ENCODE measurements around the gene TAF1B. TPM values are rescaled to one million over a fixed set of nuclear protein-coding genes. Genes with fewer than 3 reads are reported as not detected.
A peak's percentile ranks its signal among the peaks of the same experiment; 100 is the strongest.

TAF1B gene
- total RNA-seq, 1 donor from 2014 or later: 35.7 TPM

- H3K27ac Mint-ChIP-seq (ENCODE audit: unreplicated experiment): peak overlapping the region; percentile 85
- no peaks in the 10 kb centered on the region for H3K9me3 Mint-ChIP-seq
- DNase-seq (ENCODE audit: low read depth, low spot score): no peak
- peaks cover 28% of the 10 kb centered on the region for H3K4me1 Mint-ChIP-seq
- H3K4me3 Mint-ChIP-seq: peak overlapping the region; percentile 23
- TF ChIP-seq, protein P1, sequence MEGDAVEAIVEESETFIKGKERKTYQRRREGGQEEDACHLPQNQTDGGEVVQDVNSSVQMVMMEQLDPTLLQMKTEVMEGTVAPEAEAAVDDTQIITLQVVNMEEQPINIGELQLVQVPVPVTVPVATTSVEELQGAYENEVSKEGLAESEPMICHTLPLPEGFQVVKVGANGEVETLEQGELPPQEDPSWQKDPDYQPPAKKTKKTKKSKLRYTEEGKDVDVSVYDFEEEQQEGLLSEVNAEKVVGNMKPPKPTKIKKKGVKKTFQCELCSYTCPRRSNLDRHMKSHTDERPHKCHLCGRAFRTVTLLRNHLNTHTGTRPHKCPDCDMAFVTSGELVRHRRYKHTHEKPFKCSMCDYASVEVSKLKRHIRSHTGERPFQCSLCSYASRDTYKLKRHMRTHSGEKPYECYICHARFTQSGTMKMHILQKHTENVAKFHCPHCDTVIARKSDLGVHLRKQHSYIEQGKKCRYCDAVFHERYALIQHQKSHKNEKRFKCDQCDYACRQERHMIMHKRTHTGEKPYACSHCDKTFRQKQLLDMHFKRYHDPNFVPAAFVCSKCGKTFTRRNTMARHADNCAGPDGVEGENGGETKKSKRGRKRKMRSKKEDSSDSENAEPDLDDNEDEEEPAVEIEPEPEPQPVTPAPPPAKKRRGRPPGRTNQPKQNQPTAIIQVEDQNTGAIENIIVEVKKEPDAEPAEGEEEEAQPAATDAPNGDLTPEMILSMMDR (conservative IDR thresholded peaks at IDR 0.05): no peak
- H3K27me3 Mint-ChIP-seq (ENCODE audit: low read depth): peaks cover 6% of the 10 kb centered on the region
- H3K36me3 Mint-ChIP-seq (ENCODE audit: low read depth): peaks cover 4% of the 10 kb centered on the region
These were observed 96.6 kb downstream of the TAF1B start for GRCh38 chr2:9939587-9940485.

GRCh38 chr2:9941196-9941995, 98.1 kb downstream of the TAF1B start:
- Mint-ChIP-seq H3K36me3 (ENCODE audit: low read depth) (no peaks in the 10 kb centered on the region), H3K27me3 (ENCODE audit: low read depth) (peaks cover 13% of the 10 kb centered on the region), H3K4me3 (no peak overlapping the region), H3K9me3 (no peaks in the 10 kb centered on the region), H3K4me1 (peaks cover 28% of the 10 kb centered on the region), H3K27ac (ENCODE audit: unreplicated experiment) (no peak overlapping the region)
- DNase-seq (ENCODE audit: low read depth, low spot score): no peak
- TF ChIP-seq, protein P1 (conservative IDR thresholded peaks at IDR 0.05): no peak

DNA sequence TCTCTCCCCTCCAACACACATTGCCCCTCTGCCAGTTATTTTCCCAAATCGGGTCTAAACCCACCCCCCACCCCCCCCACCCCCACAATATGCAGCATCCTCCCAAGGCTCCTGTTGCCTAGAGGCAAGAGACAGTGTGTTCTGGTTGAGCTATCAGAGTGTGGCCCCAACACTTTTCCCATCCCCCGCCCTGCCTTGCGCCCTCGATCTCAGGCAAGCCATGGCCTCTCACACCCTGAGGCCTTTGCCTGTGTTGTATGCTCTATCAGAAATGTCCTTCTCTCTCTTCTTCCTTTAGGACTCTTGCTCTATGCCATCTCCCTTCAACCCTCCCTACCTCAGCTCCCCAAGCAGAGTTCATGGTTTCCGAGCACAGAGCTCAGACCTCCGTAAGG, 98.7 kb downstream of the TAF1B start:
- H3K27me3 Mint-ChIP-seq (ENCODE audit: low read depth): peaks cover 17% of the 10 kb centered on the region
- H3K36me3 Mint-ChIP-seq (ENCODE audit: low read depth): no peaks in the 10 kb centered on the region
- H3K27ac Mint-ChIP-seq (ENCODE audit: unreplicated experiment): no peak overlapping the region
- TF ChIP-seq, protein P1 (conservative IDR thresholded peaks at IDR 0.05): no peak
- no peak for DNase-seq (ENCODE audit: low read depth, low spot score)
- H3K9me3 Mint-ChIP-seq: no peaks in the 10 kb centered on the region
- peaks cover 28% of the 10 kb centered on the region for H3K4me1 Mint-ChIP-seq
- no peak overlapping the region for H3K4me3 Mint-ChIP-seq

DNA sequence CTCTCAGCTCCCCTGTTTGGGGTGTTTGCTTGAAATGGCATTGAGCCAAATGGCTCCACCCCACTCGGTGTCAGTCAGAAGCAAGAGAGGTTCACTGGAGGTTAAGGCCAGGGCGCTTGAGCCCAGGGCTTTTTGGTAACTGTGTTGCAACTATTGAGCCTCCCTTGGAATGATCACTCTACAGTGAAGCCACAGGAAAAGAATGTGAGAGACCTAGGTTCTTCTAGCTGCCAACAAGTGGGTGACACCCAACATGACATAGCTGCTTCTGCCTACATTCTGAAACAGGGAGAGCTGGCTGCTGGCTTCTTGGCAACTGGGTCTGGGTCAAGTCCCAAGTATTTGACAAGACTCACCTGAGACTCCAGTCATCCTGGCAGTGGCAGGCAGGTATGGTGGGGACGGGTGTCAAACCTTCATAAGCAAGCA, 101.1 kb downstream of the TAF1B start:
- Mint-ChIP-seq H3K4me3 (no peak overlapping the region), H3K36me3 (ENCODE audit: low read depth) (no peaks in the 10 kb centered on the region), H3K4me1 (peaks cover 26% of the 10 kb centered on the region)

GRCh38 chr2:9945596-9945995, 102.3 kb downstream of the TAF1B start:
- peaks cover 16% of the 10 kb centered on the region for H3K4me1 Mint-ChIP-seq
- peaks cover 43% of the 10 kb centered on the region for H3K27me3 Mint-ChIP-seq (ENCODE audit: low read depth)
- no peaks in the 10 kb centered on the region for H3K36me3 Mint-ChIP-seq (ENCODE audit: low read depth)
- no peaks in the 10 kb centered on the region for H3K9me3 Mint-ChIP-seq
- H3K4me3 Mint-ChIP-seq: peak overlapping the region; percentile 23
- TF ChIP-seq, protein P1 (conservative IDR thresholded peaks at IDR 0.05): no peak
- DNase-seq (ENCODE audit: low read depth, low spot score): no peak
- H3K27ac Mint-ChIP-seq (ENCODE audit: unreplicated experiment): no peak overlapping the region

More for the DNA sequence above, 101.1 kb downstream of the TAF1B start:
- Mint-ChIP-seq H3K27me3 (ENCODE audit: low read depth) (peaks cover 32% of the 10 kb centered on the region), H3K9me3 (no peaks in the 10 kb centered on the region), H3K27ac (ENCODE audit: unreplicated experiment) (no peak overlapping the region)
- TF ChIP-seq, protein P1 (conservative IDR thresholded peaks at IDR 0.05): no peak
- DNase-seq (ENCODE audit: low read depth, low spot score): no peak

All from neural crest cell (in vitro differentiated cells).